Thoracic aorta (tissue), 2 donors: ENCODE measurements around the gene SDK1. TPM values are rescaled to one million over a fixed set of nuclear protein-coding genes. Genes with fewer than 3 reads are reported as not detected.

Experiments
- ATAC-seq: fragments of 150-250 bp; one replicate; pipeline ENCODE4 v1.8.0; 2017; ENCODE audit warnings: low read depth; ENCODE audit not compliant: insufficient number of reproducible peaks, low FRiP score
- DNase-seq: peaks from one replicate; pipeline ENCODE4 v3.0.0-alpha.2; 2020; ENCODE audit warnings: low spot score
- H3K27ac ChIP-seq, 2 donors: fragments of 200-600 bp; sonication (generic); 1 replicate in 1 of 2; 2 replicates in 1 of 2; pipeline ENCODE4 v1.5.1; 2016; ENCODE audit warnings: mild to moderate bottlenecking in 2 of 2, moderate library complexity in 2 of 2
- H3K27me3 ChIP-seq: fragments of 200-600 bp; sonication (generic); replicated peaks from 2 replicates; pipeline ENCODE4 v1.6.0; 2016; ENCODE audit warnings: mild to moderate bottlenecking; ENCODE audit not compliant: insufficient read depth
- H3K36me3 ChIP-seq: fragments of 200-600 bp; sonication (generic); one replicate; pipeline ENCODE4 v1.5.1; 2016
- H3K4me1 ChIP-seq, 2 donors: fragments of 200-600 bp; sonication (generic); 1 replicate in 1 of 2; 2 replicates in 1 of 2; pipeline versions ENCODE4 v1.5.1 to v1.6.0; 2016; ENCODE audit warnings: low read depth in 2 of 2, mild to moderate bottlenecking in 1 of 2; ENCODE audit not compliant: control insufficient read depth in 1 of 2
- H3K4me3 ChIP-seq: fragments of 200-600 bp; sonication (generic); 2 replicates; pipeline ENCODE4 v1.5.1; 2016; ENCODE audit warnings: mild to moderate bottlenecking
- H3K9me3 ChIP-seq: fragments of 200-600 bp; sonication (generic); 2 replicates; pipeline ENCODE4 v1.5.1; 2016
- CTCF ChIP-seq: fragments of 200-600 bp; sonication (generic); IDR thresholded peaks from one replicate; pipeline ENCODE4 v1.5.1; 2019; ENCODE audit warnings: antibody characterized with exemption
- total RNA-seq, 2 donors: library from RNA; depleted of rRNA; stranded (reverse); fragments of >200 nt; gene quantifications; one replicate each; pipeline versions ENCODE4 v1.1.0 to v1.2.3, GENCODE V29; 2016

Gene SDK1
- total RNA-seq, 2 donors from 2014 or later, result 27.5 to 29.2 TPM

- no peak overlapping the region for H3K4me3 ChIP-seq
- ATAC-seq, result no peak
- no peaks in the 10 kb centered on the region for H3K4me1 ChIP-seq
Measured at GRCh38 chr7:4129481-4130122, 828.5 kb downstream of the SDK1 start.

GRCh38 chr7:4131063-4131462 is 830.0 kb downstream of the SDK1 start:
- Histone ChIP-seq H3K9me3 (no peaks in the 10 kb centered on the region), H3K4me1 (no peaks in the 10 kb centered on the region), H3K36me3 (peaks cover 19% of the 10 kb centered on the region), H3K4me3 (no peak overlapping the region), H3K27me3 (no peaks in the 10 kb centered on the region), H3K27ac (no peak overlapping the region)
- no peak for TF ChIP-seq CTCF
- DNase-seq (no peak), ATAC-seq (no peak)

More at GRCh38 chr7:4129481-4130122, 828.5 kb downstream of the SDK1 start:
- Histone ChIP-seq H3K9me3 (no peaks in the 10 kb centered on the region), H3K36me3 (peaks cover 19% of the 10 kb centered on the region), H3K27ac (no peak overlapping the region), H3K27me3 (no peaks in the 10 kb centered on the region)
- no peak for DNase-seq
- no peak for TF ChIP-seq CTCF

GRCh38 chr7:4132221-4132620 is 831.2 kb downstream of the SDK1 start:
- no peak for DNase-seq

GRCh38 chr7:4133491-4134044 is 832.5 kb downstream of the SDK1 start:
- Histone ChIP-seq H3K27me3 (no peaks in the 10 kb centered on the region), H3K9me3 (no peaks in the 10 kb centered on the region), H3K4me1 (no peaks in the 10 kb centered on the region), H3K27ac (no peak overlapping the region), H3K36me3 (peaks cover 17% of the 10 kb centered on the region), H3K4me3 (no peak overlapping the region)
- no peak for TF ChIP-seq CTCF
- ATAC-seq (no peak), DNase-seq (no peak)

More at GRCh38 chr7:4132221-4132620, 831.2 kb downstream of the SDK1 start:
- no peaks in the 10 kb centered on the region for H3K9me3 ChIP-seq
- peaks cover 19% of the 10 kb centered on the region for H3K36me3 ChIP-seq
- no peaks in the 10 kb centered on the region for H3K4me1 ChIP-seq
- ATAC-seq, result no peak
- no peak for TF ChIP-seq CTCF
- no peak overlapping the region for H3K27ac ChIP-seq
- no peaks in the 10 kb centered on the region for H3K27me3 ChIP-seq
- no peak overlapping the region for H3K4me3 ChIP-seq

- no peak overlapping the region for H3K27ac ChIP-seq
- TF ChIP-seq CTCF, result no peak
- H3K4me3 ChIP-seq, result no peak overlapping the region
- no peaks in the 10 kb centered on the region for H3K4me1 ChIP-seq
- H3K9me3 ChIP-seq, result no peaks in the 10 kb centered on the region
- H3K27me3 ChIP-seq, result no peaks in the 10 kb centered on the region
- ATAC-seq (no peak), DNase-seq (no peak)
- peaks cover 17% of the 10 kb centered on the region for H3K36me3 ChIP-seq
Measured at GRCh38 chr7:4134204-4134603, 833.2 kb downstream of the SDK1 start.
